ENCODE data around the gene OPCML. TPM values are rescaled to one million over a fixed set of nuclear protein-coding genes. Genes with fewer than 3 reads are reported as not detected.
A peak's percentile ranks its signal among the peaks of the same experiment; 100 is the strongest.

OPCML gene
- total RNA-seq, 1 experiment from 2014 or later = 0.94 TPM

DNA sequence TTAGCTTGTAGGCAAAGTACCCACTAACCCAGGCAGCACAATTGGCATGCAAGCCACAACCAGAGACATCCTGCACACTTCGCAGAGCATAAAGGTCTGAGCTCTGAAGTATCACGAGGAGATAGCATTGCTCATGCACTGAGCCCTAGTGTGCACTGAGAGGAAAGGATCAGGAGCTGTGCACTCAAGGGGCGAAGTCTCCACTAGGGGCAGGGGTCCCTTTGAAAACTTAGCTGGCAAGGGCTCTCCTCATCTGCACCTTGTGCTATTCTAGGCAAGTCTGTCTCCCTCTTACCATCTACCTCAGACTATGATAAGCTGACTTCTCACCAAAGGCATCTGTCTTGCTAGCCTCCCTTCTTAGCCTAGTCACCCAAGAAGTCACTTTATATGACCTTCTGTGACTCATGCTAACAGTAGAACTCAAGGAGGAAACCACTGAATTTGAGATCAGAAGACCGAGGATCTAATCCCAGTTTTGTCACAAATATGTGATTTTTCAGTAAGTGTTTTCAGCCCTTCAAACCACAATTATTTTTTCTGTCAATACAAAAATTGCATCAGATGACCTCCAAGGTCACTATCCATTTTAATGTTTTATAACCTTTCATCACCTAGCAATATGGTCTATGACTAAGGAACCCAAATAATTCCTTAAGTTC lies 1083.8 kb downstream of the OPCML start:
- Histone ChIP-seq H3K4me2 (ENCODE audit: insufficient read depth, insufficient read length, low read length) (no peak overlapping the region), H2AFZ (ENCODE audit: low read length) (no peak overlapping the region), H4K5ac (ENCODE audit: insufficient read length, low read depth, low read length) (no peak overlapping the region), H4K20me1 (ENCODE audit: control insufficient read depth, insufficient read depth, insufficient read length) (no peaks in the 10 kb centered on the region), H3K27ac (ENCODE audit: insufficient read length, low read depth, low read length) (no peak overlapping the region), H3K4ac (ENCODE audit: low read depth, low read length) (no peak overlapping the region), H3K23ac (ENCODE audit: insufficient read length, low read depth, low read length) (no peak overlapping the region), H4K91ac (ENCODE audit: insufficient read length, low read depth, low read length) (no peak overlapping the region), H4K8ac (replicated peaks; ENCODE audit: insufficient read length, low read depth, low read length) (no peak overlapping the region), H3K23me2 (ENCODE audit: insufficient read length, low read depth, low read length, poor library complexity, severe bottlenecking) (peaks cover 3% of the 10 kb centered on the region), H3T11ph (ENCODE audit: low read length) (no peak overlapping the region), H3K79me2 (ENCODE audit: insufficient read depth, low read length) (no peaks in the 10 kb centered on the region), H3K14ac (ENCODE audit: insufficient read depth, low read length) (no peak overlapping the region), H3K9me3 (ENCODE audit: control insufficient read depth, low read depth, low read length) (no peaks in the 10 kb centered on the region), H3K56ac (ENCODE audit: insufficient read length, low read depth, low read length) (no peak overlapping the region), H2BK15ac (ENCODE audit: low read depth, low read length) (no peak overlapping the region), H3K27me3 (ENCODE audit: insufficient read depth, low read length) (no peaks in the 10 kb centered on the region; the same call in 1 of the 2 replicates), H3K18ac (ENCODE audit: insufficient read length, low read depth, low read length) (no peak overlapping the region), H2BK5ac (ENCODE audit: insufficient read length, low read length) (no peak overlapping the region), H2AK5ac (ENCODE audit: insufficient read length, low read length) (no peak overlapping the region), H3K4me1 (ENCODE audit: insufficient read depth, low read length) (peaks cover 2% of the 10 kb centered on the region; the same call in 1 of the 2 replicates), H3K79me1 (ENCODE audit: insufficient read depth, low read depth, low read length, poor library complexity, severe bottlenecking) (no peaks in the 10 kb centered on the region), H2BK120ac (ENCODE audit: low read depth, low read length, poor library complexity, severe bottlenecking) (no peak overlapping the region), H2BK20ac (ENCODE audit: low read depth, low read length, poor library complexity, severe bottlenecking) (no peak overlapping the region), H3K9ac (ENCODE audit: extremely low read depth, insufficient read length, low read length) (no peak overlapping the region), H2BK12ac (ENCODE audit: insufficient read length, low read depth, low read length) (no peak overlapping the region)
- Mint-ChIP-seq H3K4me1 (peaks cover 42 to 46% of the 10 kb centered on the region in 2 experiments), H3K36me3 (ENCODE audit: insufficient read depth in 1 of 3, low read depth in 3 of 3) (no peaks in the 10 kb centered on the region), H3K27ac (no peak overlapping the region), H3K9me3 (no peaks in the 10 kb centered on the region), H3K27me3 (ENCODE audit: low read depth) (no peaks in the 10 kb centered on the region), H3K4me3 (no peak overlapping the region)
- no CpG with 5 or more reads among the region's 4 CpGs for WGBS (ENCODE audit: extremely low coverage, insufficient read length, low lambda C conversion rate)
- peak; percentile 36 for DNase-seq
- TF ChIP-seq, protein P1, sequence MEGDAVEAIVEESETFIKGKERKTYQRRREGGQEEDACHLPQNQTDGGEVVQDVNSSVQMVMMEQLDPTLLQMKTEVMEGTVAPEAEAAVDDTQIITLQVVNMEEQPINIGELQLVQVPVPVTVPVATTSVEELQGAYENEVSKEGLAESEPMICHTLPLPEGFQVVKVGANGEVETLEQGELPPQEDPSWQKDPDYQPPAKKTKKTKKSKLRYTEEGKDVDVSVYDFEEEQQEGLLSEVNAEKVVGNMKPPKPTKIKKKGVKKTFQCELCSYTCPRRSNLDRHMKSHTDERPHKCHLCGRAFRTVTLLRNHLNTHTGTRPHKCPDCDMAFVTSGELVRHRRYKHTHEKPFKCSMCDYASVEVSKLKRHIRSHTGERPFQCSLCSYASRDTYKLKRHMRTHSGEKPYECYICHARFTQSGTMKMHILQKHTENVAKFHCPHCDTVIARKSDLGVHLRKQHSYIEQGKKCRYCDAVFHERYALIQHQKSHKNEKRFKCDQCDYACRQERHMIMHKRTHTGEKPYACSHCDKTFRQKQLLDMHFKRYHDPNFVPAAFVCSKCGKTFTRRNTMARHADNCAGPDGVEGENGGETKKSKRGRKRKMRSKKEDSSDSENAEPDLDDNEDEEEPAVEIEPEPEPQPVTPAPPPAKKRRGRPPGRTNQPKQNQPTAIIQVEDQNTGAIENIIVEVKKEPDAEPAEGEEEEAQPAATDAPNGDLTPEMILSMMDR (conservative IDR thresholded peaks at IDR 0.05) = peak; percentile 55; the same call in 2 of the 3 replicates

Measured in H9 (cell line).